Measurements from ENCODE around the gene DNAH10. TPM values are rescaled to one million over a fixed set of nuclear protein-coding genes. Genes with fewer than 3 reads are reported as not detected.
"Not testable (repeated sequence)": the region's sequence is repeated elsewhere in the genome, so short reads cannot be mapped to it uniquely, and the experiment has no call there.

The DNAH10 gene
- total RNA-seq, 2 experiments from 2014 or later = 0.11 to 0.19 TPM

GRCh38 chr12:123908884-123909725 lies 147.0 kb downstream of the DNAH10 start:
- no peak overlapping the region for H3K4me2 ChIP-seq (ENCODE audit: low read length)
- DNase-seq (ENCODE audit: low spot score) = no peak
- H3K9me3 ChIP-seq (ENCODE audit: low read length) = no peaks in the 10 kb centered on the region
- no peaks in the 10 kb centered on the region for H4K20me1 ChIP-seq (ENCODE audit: insufficient read depth, low read length)
- H2AFZ ChIP-seq (ENCODE audit: low read length) = no peak overlapping the region
- no peaks in the 10 kb centered on the region for H3K9me2 ChIP-seq (ENCODE audit: insufficient read depth, low read length)
- no peaks in the 10 kb centered on the region for H3K36me3 ChIP-seq (ENCODE audit: insufficient read depth, low read length)
- no TSS peak for BruUV-seq (replicated peaks)
- POLR2A ChIA-PET = interaction anchor here (0.6 kb wide), 1 partner anchor 376 kb away, joined by 4 read pairs; no protein-coding TSS in a partner anchor
- CTCF ChIA-PET (ENCODE audit: unreplicated experiment) = no interaction called here
- no peak for TF ChIP-seq EZH2phosphoT487 (IDR thresholded peaks at IDR 0.05; ENCODE audit: borderline replicate concordance, low read depth, low read length)
- TF ChIP-seq, protein P1, sequence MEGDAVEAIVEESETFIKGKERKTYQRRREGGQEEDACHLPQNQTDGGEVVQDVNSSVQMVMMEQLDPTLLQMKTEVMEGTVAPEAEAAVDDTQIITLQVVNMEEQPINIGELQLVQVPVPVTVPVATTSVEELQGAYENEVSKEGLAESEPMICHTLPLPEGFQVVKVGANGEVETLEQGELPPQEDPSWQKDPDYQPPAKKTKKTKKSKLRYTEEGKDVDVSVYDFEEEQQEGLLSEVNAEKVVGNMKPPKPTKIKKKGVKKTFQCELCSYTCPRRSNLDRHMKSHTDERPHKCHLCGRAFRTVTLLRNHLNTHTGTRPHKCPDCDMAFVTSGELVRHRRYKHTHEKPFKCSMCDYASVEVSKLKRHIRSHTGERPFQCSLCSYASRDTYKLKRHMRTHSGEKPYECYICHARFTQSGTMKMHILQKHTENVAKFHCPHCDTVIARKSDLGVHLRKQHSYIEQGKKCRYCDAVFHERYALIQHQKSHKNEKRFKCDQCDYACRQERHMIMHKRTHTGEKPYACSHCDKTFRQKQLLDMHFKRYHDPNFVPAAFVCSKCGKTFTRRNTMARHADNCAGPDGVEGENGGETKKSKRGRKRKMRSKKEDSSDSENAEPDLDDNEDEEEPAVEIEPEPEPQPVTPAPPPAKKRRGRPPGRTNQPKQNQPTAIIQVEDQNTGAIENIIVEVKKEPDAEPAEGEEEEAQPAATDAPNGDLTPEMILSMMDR (conservative IDR thresholded peaks at IDR 0.05; ENCODE audit: low read length) = no peak
- intact Hi-C loops (cut with micrococcal nuclease; ENCODE audit: unreplicated experiment) = loop anchor here (5.0 kb wide), 1 partner anchor 123 kb away; no protein-coding TSS in a partner anchor
- no peaks in the 10 kb centered on the region for H3K79me2 ChIP-seq (ENCODE audit: insufficient read depth, low read depth, low read length)
- no peak overlapping the region for H3K4me3 ChIP-seq (ENCODE audit: low read depth, low read length, poor library complexity, severe bottlenecking)
- no peaks in the 10 kb centered on the region for H3K4me1 ChIP-seq (ENCODE audit: insufficient read depth, low read length, poor library complexity, severe bottlenecking)
- no peak overlapping the region for H3K27ac ChIP-seq (ENCODE audit: low read depth, low read length, poor library complexity, severe bottlenecking)

DNA sequence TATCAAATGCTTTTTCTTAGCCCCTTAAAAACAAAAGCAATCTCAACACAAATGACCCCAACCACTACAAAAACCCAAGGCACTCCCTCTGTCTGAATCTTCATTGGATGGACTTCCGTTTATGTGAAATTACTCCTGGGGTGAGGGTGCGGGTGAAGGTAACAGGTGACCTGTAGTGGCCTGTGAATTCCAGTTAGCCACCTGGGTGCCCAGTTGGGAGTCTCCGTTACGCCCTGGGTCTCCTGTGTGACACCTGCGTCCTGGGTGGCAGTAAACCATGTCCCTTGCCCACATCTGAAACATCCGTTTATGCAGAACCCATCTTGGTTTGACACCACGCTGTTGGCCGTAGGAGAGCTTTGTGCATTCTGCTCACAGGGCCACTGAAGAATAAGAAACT lies 148.0 kb downstream of the DNAH10 start:
- Histone ChIP-seq H3K27ac (ENCODE audit: low read depth, low read length, poor library complexity, severe bottlenecking) (no peak overlapping the region), H3K79me2 (ENCODE audit: insufficient read depth, low read depth, low read length) (no peaks in the 10 kb centered on the region), H3K4me3 (ENCODE audit: low read depth, low read length, poor library complexity, severe bottlenecking) (no peak overlapping the region), H4K20me1 (ENCODE audit: insufficient read depth, low read length) (no peaks in the 10 kb centered on the region), H3K9me3 (ENCODE audit: low read length) (no peaks in the 10 kb centered on the region), H3K9me2 (ENCODE audit: insufficient read depth, low read length) (no peaks in the 10 kb centered on the region), H3K4me1 (ENCODE audit: insufficient read depth, low read length, poor library complexity, severe bottlenecking) (no peaks in the 10 kb centered on the region), H3K36me3 (ENCODE audit: insufficient read depth, low read length) (no peaks in the 10 kb centered on the region), H3K4me2 (ENCODE audit: low read length) (no peak overlapping the region), H2AFZ (ENCODE audit: low read length) (no peak overlapping the region)
- DNase-seq (ENCODE audit: low spot score) = no peak
- ChIA-PET CTCF (ENCODE audit: unreplicated experiment) (no interaction called here), POLR2A (interaction anchor here (0.6 to 0.7 kb wide), 4 partner anchors 62 to 836 kb away, joined by 3 read pairs; no protein-coding TSS in a partner anchor)
- BruUV-seq (replicated peaks) = no TSS peak
- no peak for TF ChIP-seq EZH2phosphoT487 (IDR thresholded peaks at IDR 0.05; ENCODE audit: borderline replicate concordance, low read depth, low read length)
- TF ChIP-seq, protein P1 (conservative IDR thresholded peaks at IDR 0.05; ENCODE audit: low read length) = no peak
- intact Hi-C loops (cut with micrococcal nuclease; ENCODE audit: unreplicated experiment) = no loop called here

DNA sequence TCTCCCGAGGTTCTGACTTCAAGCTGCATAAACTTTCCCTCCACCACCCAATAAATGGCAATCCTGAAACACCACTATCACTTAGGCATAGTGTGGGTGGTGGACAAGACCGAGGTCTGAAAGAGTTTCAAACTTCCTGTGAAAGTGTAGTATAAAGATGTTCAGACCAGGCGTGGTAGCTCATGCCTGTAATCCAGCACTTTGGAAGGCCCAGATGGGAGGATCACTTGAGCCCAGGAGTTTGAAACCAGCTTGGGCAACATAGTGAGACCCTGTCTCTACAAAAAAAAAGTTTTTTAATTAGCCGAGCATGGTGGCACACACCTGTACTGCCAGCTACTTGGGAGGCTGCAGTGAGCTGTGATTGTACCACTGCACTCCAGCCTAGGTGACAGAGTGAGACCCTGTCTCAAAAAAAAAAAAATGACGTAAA lies 148.7 kb downstream of the DNAH10 start:
- H3K9me3 ChIP-seq (ENCODE audit: low read length) = no peaks in the 10 kb centered on the region
- ChIA-PET CTCF (ENCODE audit: unreplicated experiment) (no interaction called here), POLR2A (interaction anchor here (0.6 to 0.7 kb wide), 4 partner anchors 42 to 835 kb away, joined by 3 read pairs; no protein-coding TSS in a partner anchor)
- peak overlapping the region; percentile 21 for H3K27ac ChIP-seq (ENCODE audit: low read depth, low read length, poor library complexity, severe bottlenecking)
- intact Hi-C loops (cut with micrococcal nuclease; ENCODE audit: unreplicated experiment) = no loop called here
- H3K9me2 ChIP-seq (ENCODE audit: insufficient read depth, low read length) = no peaks in the 10 kb centered on the region
- no peaks in the 10 kb centered on the region for H4K20me1 ChIP-seq (ENCODE audit: insufficient read depth, low read length)
- no peak overlapping the region for H3K4me2 ChIP-seq (ENCODE audit: low read length)
- peak; percentile 19 for DNase-seq (ENCODE audit: low spot score)
- no peak overlapping the region for H3K4me3 ChIP-seq (ENCODE audit: low read depth, low read length, poor library complexity, severe bottlenecking)
- BruUV-seq (replicated peaks) = no TSS peak
- no peak for TF ChIP-seq EZH2phosphoT487 (IDR thresholded peaks at IDR 0.05; ENCODE audit: borderline replicate concordance, low read depth, low read length)
- TF ChIP-seq, protein P1 (conservative IDR thresholded peaks at IDR 0.05; ENCODE audit: low read length) = no peak
- no peaks in the 10 kb centered on the region for H3K36me3 ChIP-seq (ENCODE audit: insufficient read depth, low read length)
- H3K79me2 ChIP-seq (ENCODE audit: insufficient read depth, low read depth, low read length) = no peaks in the 10 kb centered on the region
- no peaks in the 10 kb centered on the region for H3K4me1 ChIP-seq (ENCODE audit: insufficient read depth, low read length, poor library complexity, severe bottlenecking)
- H2AFZ ChIP-seq (ENCODE audit: low read length) = no peak overlapping the region

GRCh38 chr12:123911672-123912409 lies 149.7 kb downstream of the DNAH10 start:
- H3K36me3 ChIP-seq (ENCODE audit: insufficient read depth, low read length); H4K20me1 ChIP-seq (ENCODE audit: insufficient read depth, low read length); H3K4me1 ChIP-seq (ENCODE audit: insufficient read depth, low read length, poor library complexity, severe bottlenecking); CTCF ChIA-PET (ENCODE audit: unreplicated experiment); intact Hi-C loops (cut with micrococcal nuclease; ENCODE audit: unreplicated experiment); POLR2A ChIA-PET; H2AFZ ChIP-seq (ENCODE audit: low read length); H3K9me2 ChIP-seq (ENCODE audit: insufficient read depth, low read length); BruUV-seq (replicated peaks); H3K9me3 ChIP-seq (ENCODE audit: low read length); H3K27ac ChIP-seq (ENCODE audit: low read depth, low read length, poor library complexity, severe bottlenecking); H3K4me2 ChIP-seq (ENCODE audit: low read length); H3K79me2 ChIP-seq (ENCODE audit: insufficient read depth, low read depth, low read length); H3K4me3 ChIP-seq (ENCODE audit: low read depth, low read length, poor library complexity, severe bottlenecking): not testable (repeated sequence)
- DNase-seq (ENCODE audit: low spot score) = peak; percentile 4
